GM10847 (cell line): ENCODE data around the gene WWOX.

Experiments used
- POLR2A ChIP-seq: IDR thresholded peaks from 2 replicates; pipeline ENCODE4 v1.6.1; 2011; ENCODE audit not compliant: insufficient read length; ENCODE audit errors: extremely low read depth

WWOX gene

GRCh38 chr16:78155791-78156345 is 56.4 kb downstream of the WWOX start:
- no peak for TF ChIP-seq POLR2A

DNA sequence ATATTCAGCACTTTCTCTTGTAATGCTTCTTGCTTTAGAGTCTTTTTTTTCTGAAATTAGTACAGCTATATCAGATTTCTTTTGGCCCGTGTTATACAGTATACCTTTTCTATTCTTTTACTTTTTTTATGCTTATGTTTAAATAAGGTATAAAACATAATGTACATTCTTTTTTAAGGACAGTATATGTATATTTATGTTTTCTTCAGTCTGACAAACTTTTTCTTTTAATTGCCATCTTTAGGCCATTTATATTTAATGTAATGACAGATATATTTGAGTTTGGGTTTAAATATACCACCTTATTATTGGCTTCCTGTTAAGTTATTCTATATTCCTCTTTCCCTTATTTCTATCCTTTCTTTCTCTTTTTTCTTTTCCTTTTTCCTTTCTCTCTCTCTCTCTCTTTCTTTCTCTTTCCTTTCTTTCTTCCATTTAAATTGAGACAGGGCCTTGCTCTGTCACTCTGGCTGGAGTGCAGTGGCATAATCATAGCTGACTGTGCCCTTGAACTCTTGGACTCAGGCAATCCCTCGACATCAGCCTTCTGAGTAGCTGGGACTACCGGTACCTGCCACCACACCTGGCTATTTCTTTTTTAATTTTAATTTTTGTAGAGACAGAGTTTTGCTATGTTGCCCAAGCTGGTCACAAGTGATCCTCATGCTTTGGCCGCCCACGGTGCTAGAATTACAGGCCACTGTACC is 61.7 kb downstream of the WWOX start:
- TF ChIP-seq POLR2A: no peak

DNA sequence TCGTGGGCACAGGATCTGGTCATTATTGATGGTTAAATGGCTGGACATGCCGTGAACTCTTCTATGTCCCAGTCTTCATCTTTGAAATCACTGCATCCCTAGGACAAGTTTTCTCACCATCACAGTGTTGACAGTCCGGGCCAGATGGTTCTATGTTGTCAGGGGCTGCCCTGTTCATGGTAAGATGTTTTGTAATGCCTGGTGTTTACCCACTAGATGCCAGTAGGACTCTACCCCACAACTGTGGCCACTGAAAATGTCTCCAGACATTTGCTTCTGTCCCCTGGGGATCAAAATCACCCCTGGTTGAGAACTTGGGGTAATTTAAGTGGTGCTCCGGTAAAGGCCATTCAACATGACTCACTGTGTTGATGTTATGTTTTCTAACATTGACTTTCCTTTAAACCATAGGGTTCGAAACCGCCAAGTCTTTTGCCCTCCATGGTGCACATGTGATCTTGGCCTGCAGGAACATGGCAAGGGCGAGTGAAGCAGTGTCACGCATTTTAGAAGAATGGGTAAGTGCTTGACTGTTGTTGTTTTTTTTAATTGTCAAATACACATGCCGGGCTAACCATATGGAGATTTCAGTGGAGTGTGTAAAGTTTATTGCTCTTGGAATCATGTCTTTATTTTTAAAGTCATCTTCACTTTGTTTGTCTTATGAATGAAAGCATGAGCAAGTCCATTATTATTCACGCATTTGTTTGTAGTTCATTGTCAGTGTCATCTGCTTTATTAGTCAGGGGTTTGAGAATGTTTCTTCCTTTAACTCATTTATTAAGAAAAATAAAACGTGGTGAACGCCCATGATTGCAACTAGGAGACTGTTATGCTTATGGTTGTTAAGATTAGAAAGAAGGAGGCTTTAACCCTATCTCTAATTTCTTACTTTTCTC is 64.6 kb downstream of the WWOX start:
- TF ChIP-seq POLR2A: no peak

GRCh38 chr16:78170494-78170933 is 71.1 kb downstream of the WWOX start:
- TF ChIP-seq POLR2A: no peak

- TF ChIP-seq POLR2A: no peak
Measured at GRCh38 chr16:78175287-78175686, 75.8 kb downstream of the WWOX start.

GRCh38 chr16:78176435-78176834 is 77.0 kb downstream of the WWOX start:
- TF ChIP-seq POLR2A: no peak

- no peak for TF ChIP-seq POLR2A
Measured at GRCh38 chr16:78177218-78177617, 77.8 kb downstream of the WWOX start.

DNA sequence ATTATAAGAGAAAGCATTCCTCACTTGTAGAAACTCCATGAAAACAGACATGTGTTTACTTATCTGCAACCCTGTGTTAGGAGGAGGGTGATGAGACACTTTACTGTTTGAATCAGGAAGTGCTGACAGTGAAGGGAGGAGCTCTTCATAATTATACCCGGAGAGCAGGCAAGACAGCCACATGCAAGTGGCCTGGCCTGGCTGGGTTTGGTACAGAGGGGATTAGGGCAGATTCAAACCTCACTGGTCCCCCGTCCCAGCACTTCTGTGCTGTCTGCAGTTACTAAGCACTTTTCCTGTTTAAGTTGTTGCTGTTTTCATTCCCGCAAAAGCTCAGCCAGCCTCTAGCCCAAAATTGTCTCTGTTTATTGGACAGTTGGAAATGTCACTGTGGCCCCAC is 78.5 kb downstream of the WWOX start:
- TF ChIP-seq POLR2A: no peak

GRCh38 chr16:78179666-78180065 is 80.2 kb downstream of the WWOX start:
- TF ChIP-seq POLR2A: no peak

DNA sequence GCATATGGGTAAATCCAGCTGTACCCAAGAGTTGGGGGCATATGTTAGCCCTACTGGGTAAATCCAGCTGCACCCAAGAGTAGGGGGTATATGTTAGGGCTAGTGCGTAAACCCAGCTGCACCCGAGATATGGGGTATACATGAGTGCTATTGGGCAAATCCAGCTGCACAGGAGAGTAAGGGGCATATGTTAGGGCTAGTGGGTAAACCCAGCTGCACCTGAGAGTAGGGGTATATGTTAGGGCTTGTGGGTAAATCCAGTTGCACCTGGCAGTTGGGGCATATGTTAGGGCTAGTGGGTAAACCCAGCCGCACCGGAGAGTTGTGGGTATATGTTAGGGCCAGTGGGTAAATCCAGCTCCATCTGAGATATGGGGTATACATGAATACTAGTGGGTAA is 80.9 kb downstream of the WWOX start:
- no peak for TF ChIP-seq POLR2A

GRCh38 chr16:78183437-78184237 is 84.2 kb downstream of the WWOX start:
- no peak for TF ChIP-seq POLR2A

DNA sequence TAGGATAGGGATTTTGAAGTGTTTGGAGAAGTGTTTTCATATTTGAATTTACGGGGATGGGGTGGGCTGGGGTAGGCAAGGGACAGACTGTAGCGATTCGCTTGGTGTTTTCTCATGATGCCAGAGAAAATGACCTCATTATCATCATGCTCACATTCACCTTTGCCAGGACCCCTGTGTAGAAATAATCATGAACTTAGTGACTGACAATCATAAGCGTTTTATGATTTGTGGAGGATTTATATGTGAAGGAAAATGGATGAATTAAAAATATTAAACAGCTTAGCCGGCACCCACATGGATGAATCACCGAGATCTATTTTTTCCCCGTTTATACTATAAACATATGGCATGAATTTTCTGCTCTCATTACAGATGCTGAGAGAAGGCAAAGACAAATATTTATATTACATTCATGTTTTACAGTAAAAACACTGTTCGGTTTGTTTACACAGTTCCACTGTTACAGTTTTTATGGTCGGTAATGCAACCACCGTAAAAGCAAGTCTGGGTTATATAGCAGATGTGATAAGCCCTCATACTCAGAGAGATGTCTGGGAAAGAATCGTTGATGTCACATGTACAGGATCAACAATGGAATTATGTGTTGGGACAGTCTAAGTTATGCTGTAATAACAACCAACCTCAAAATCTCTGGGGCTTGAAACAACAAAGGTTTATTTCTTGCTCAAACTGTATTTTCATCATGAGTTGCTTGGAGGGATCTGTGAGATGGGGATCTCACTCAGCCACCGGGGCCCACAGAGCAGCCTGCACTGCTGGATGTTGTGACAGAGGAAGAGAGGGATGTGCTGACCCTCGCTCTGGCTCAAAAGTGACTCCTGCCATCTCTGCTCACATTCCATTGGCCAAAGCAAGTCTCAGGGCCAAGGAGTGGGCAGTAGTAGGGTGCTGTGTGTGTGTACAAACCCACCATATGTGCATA is 85.1 kb downstream of the WWOX start:
- TF ChIP-seq POLR2A: no peak

- TF ChIP-seq POLR2A: no peak
Measured at GRCh38 chr16:78189121-78189520, 89.7 kb downstream of the WWOX start.
